Hepatocyte (in vitro differentiated cells): Measurements from ENCODE around the gene CYSTM1.

Experiments
- CTCF ChIP-seq: fragments of 200-600 bp; sonication (generic); IDR thresholded peaks from 2 replicates; pipeline ENCODE4 v1.5.1; 2016; ENCODE audit warnings: antibody characterized with exemption, mild to moderate bottlenecking; ENCODE audit not compliant: poor library complexity
- EZH2phosphoT487 ChIP-seq: fragments of 200-600 bp; sonication (generic); IDR thresholded peaks from one replicate; pipeline ENCODE4 v1.6.1; 2018; ENCODE audit warnings: antibody characterized with exemption, mild to moderate bottlenecking, low read depth, moderate library complexity; ENCODE audit not compliant: unreplicated experiment, severe bottlenecking

DNA sequence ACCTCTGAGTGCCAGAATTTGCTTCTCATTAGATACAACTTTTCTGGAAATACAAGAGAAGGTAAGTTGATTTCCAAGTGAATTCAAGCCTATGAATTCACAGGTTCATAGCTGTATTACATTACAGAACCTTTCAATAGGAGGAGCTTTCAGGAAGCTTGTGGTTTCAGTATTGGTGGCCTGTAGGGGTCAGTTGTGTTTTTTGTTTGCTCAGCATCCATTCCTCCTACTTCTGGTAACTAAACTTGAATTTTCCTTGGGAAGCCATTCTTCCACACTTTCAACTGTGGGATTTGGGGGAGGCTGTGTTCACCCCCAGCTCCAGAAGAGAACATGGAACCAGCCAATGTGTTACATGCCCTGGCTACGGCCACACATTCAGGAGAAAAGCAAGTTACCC, 5.6 kb upstream of the CYSTM1 start:
- TF ChIP-seq CTCF (peak; percentile 10), EZH2phosphoT487 (no peak)
